K562 (cell line): ENCODE results near the gene MLH3. TPM values are rescaled to one million over a fixed set of nuclear protein-coding genes. Genes with fewer than 3 reads are reported as not detected.

Source experiments
- ATAC-seq: fragments of 200-7000 bp; cut with Tn5 transposase; 3 replicates; pipeline ENCODE4 v1.9.1; 2020; ENCODE audit warnings: moderate library complexity
- BruUV-seq: library from RNA; stranded (reverse); fragments of 400-500 nt; replicated peaks from 2 replicates; lab custom pipeline; 2021; lab: Mats Ljungman, UMichigan
- CTCF ChIA-PET: fragments of 300-600 bp; formaldehyde crosslinking; extraction: SDS; loops from one replicate; lab custom pipeline; 2021; ENCODE audit warnings: low intra/inter-chr PET ratio; lab: Yijun Ruan, JAX
- POLR2A ChIA-PET: fragments of 300-600, 350-650 bp; sonication (Branson Sonifier 250); formaldehyde crosslinking; extraction: SDS; loops from one replicate; lab custom pipeline; 2021; ENCODE audit warnings: antibody characterized with exemption, inconsistent platforms; lab: Yijun Ruan, JAX
- DNase-seq, 4 experiments: peaks; one replicate each; pipeline versions ENCODE4 v3.0.0 to v3.0.0-alpha.2; 2011 to 2018; ENCODE audit warnings: low spot score in 3 of 4, mixed read lengths in 3 of 4; ENCODE audit errors: extremely low read depth in 1 of 4
- FAIRE-seq: peaks from 2 replicates; lab custom pipeline; 2011; peaks lifted over from hg19 to GRCh38; lab: Jason Lieb, UNC
- H2AFZ ChIP-seq: 2 replicates; pipeline ENCODE4 v1.6.0; 2011; ENCODE audit warnings: low read depth, low read length, control low read depth, inconsistent platforms
- H3K27ac ChIP-seq: fragments of 200-600 bp; 3 replicates; pipeline ENCODE4 v1.8.0; 2011; ENCODE audit warnings: low read depth, mild to moderate bottlenecking, control low read depth, inconsistent platforms, low read length, moderate library complexity, mixed read lengths; ENCODE audit errors: extremely low read depth
- H3K27me3 ChIP-seq, 2 experiments: fragments of 300-600 bp in 1 of 2; 2 replicates in 1 of 2; 3 replicates in 1 of 2; pipeline versions ENCODE4 v1.6.0 to v1.8.0; 2011; ENCODE audit warnings: inconsistent platforms in 2 of 2, low read length in 2 of 2, mild to moderate bottlenecking in 1 of 2, mixed read lengths in 1 of 2, moderate library complexity in 1 of 2; ENCODE audit not compliant: control insufficient read depth in 2 of 2, insufficient read depth in 2 of 2
- H3K36me3 ChIP-seq: fragments of 300-600 bp; 3 replicates; pipeline ENCODE4 v1.8.0; 2011; ENCODE audit warnings: mild to moderate bottlenecking, low read length, inconsistent platforms; ENCODE audit not compliant: control insufficient read depth, insufficient read depth
- H3K4me1 ChIP-seq, 2 experiments: fragments of 200-600 bp in 1 of 2; replicated peaks in 1 of 2; 2 replicates in 1 of 2; 3 replicates in 1 of 2; pipeline versions ENCODE4 v1.5.1 to v1.8.0; 2011; ENCODE audit warnings: inconsistent platforms in 2 of 2, low read length in 2 of 2, mild to moderate bottlenecking in 1 of 2, mixed read lengths in 1 of 2, moderate library complexity in 1 of 2; ENCODE audit not compliant: control insufficient read depth in 2 of 2, insufficient read depth in 2 of 2
- H3K4me2 ChIP-seq: 2 replicates; pipeline ENCODE4 v1.6.1; 2011; ENCODE audit warnings: low read length, control low read depth, inconsistent platforms, mixed read lengths; ENCODE audit not compliant: insufficient read depth
- H3K4me3 ChIP-seq: fragments of 200-600 bp; sonication (generic), shearing (Covaris generic); 2 replicates; pipeline ENCODE4 v1.5.1; 2016; ENCODE audit warnings: control low read depth, inconsistent platforms
- H3K79me2 ChIP-seq: fragments of 200-600 bp; 3 replicates; pipeline ENCODE4 v1.8.0; 2011; ENCODE audit warnings: low read length, inconsistent platforms; ENCODE audit not compliant: control insufficient read depth, insufficient read depth
- H3K9ac ChIP-seq, 2 experiments: 2 replicates each; pipeline versions ENCODE4 v1.6.0 to v1.6.1; 2011; ENCODE audit warnings: low read depth in 2 of 2, low read length in 2 of 2, control low read depth in 1 of 2, inconsistent platforms in 1 of 2, mild to moderate bottlenecking in 1 of 2, mixed read lengths in 1 of 2; ENCODE audit not compliant: insufficient read depth in 1 of 2
- H3K9me1 ChIP-seq: one replicate; pipeline ENCODE4 v1.6.0; 2011; ENCODE audit warnings: inconsistent platforms, mild to moderate bottlenecking, low read length, moderate library complexity; ENCODE audit not compliant: control insufficient read depth, insufficient read depth
- H3K9me3 ChIP-seq: replicated peaks from 2 replicates; pipeline ENCODE4 v1.5.1; 2011; ENCODE audit warnings: low read depth, low read length, inconsistent platforms; ENCODE audit not compliant: control insufficient read depth, insufficient read depth
- H4K20me1 ChIP-seq: replicated peaks from 2 replicates; pipeline ENCODE4 v1.6.1; 2011; ENCODE audit warnings: low read length, inconsistent platforms, mixed read lengths; ENCODE audit not compliant: control insufficient read depth, insufficient read depth
- BCL6 ChIP-seq: fragments of 250-450 bp; sonication (Bioruptor Pico); IDR thresholded peaks from 2 replicates; pipeline ENCODE4 v1.4.0; 2020
- BCOR ChIP-seq: fragments of 450-650 bp; IDR thresholded peaks from 2 replicates; pipeline ENCODE4 v1.6.1; 2016
- MLX ChIP-seq, 2 experiments: fragments of 450-650 bp in 1 of 2; sonication (generic) in 1 of 2; formaldehyde crosslinking; conservative IDR thresholded peaks; 2 replicates each; pipeline versions ENCODE4 v1.4.0 to v1.8.1; 2020 to 2022; ENCODE audit warnings: mild to moderate bottlenecking in 1 of 2, missing genetic modification reagents in 1 of 2
- RFX1 ChIP-seq: fragments of 450-650 bp; IDR thresholded peaks from 2 replicates; pipeline ENCODE4 v1.6.1; 2016; ENCODE audit warnings: mild to moderate bottlenecking, moderate library complexity
- TAF7 ChIP-seq: fragments of 450-650 bp; IDR thresholded peaks from 2 replicates; pipeline ENCODE4 v1.6.1; 2016; ENCODE audit warnings: missing genetic modification characterization, missing compliant biosample characterization
- WHSC1 ChIP-seq: IDR thresholded peaks from one replicate; pipeline ENCODE4 v1.6.1; 2012; ENCODE audit warnings: low read length, control low read depth, inconsistent platforms
- WGBS: fragments of 100-300 bp; shearing (Covaris generic); methylation state at CpG from one replicate; pipeline ENCODE4 v1.1.6; 2016; ENCODE audit warnings: low coverage, mixed read lengths; ENCODE audit not compliant: insufficient coverage; ENCODE audit errors: missing lambda C conversion rate; 5-methylcytosine and 5-hydroxymethylcytosine counted together
- in situ Hi-C: fragments of 300-500 bp; cut with MboI; formaldehyde crosslinking; loops from 4 replicates; pipeline ENCODE4 v1.15.0; 2018; ENCODE audit warnings: inconsistent platforms, mixed read lengths
- intact Hi-C: fragments of 100-400 bp; cut with micrococcal nuclease; formaldehyde crosslinking; loops from 2 replicates; pipeline ENCODE4 v1.14.2; 2022
- polyA plus RNA-seq, 8 experiments: library from polyadenylated mRNA; depleted of rRNA in 4 of 8; stranded (reverse) in 5 of 8; unstranded in 3 of 8; fragments of >200 nt; fragmentation: Nextera tagmentation in 2 of 8; fragmentation: Illumina TruSeq in 1 of 8; extraction: Ambion mirVana in 2 of 8; extraction: Trizol in 1 of 8; gene quantifications; 2 replicates each; pipeline versions ENCODE4 v1.2.1 to v1.2.3, GENCODE V29; 2011 to 2014; ENCODE audit warnings: inconsistent platforms in 1 of 8, missing spikeins in 1 of 8
- total RNA-seq, 7 experiments: library from RNA; depleted of rRNA in 6 of 7; stranded (reverse); fragments of >200 nt in 6 of 7; fragmentation: Illumina TruSeq in 2 of 7; extraction: Trizol in 2 of 7; gene quantifications; 2 replicates each; pipeline versions ENCODE4 v1.2.1 to v1.2.3, GENCODE V29; 2011 to 2021; ENCODE audit warnings: low replicate concordance in 1 of 7

MLH3 gene
- total and polyA plus RNA-seq, 9 of the 15 experiments (the other 6 are each of a cell fraction or from before 2014, with no cell fraction given): 5.9 to 15.3 (median 10.7) TPM

- Histone ChIP-seq H3K36me3 (no peaks in the 10 kb centered on the region), H3K27me3 (no peaks in the 10 kb centered on the region), H2AFZ (no peak overlapping the region), H3K27ac (no peak overlapping the region), H3K9me1 (peaks cover 3% of the 10 kb centered on the region), H3K4me2 (0 out of 2 replicates have a peak overlapping the region, but pooled peaks have one; percentile 96), H3K4me1 (peaks cover 28 to 32% of the 10 kb centered on the region in 2 experiments; a peak in 4 of 5 replicates), H3K79me2 (peaks cover 68% of the 10 kb centered on the region), H4K20me1 (no peaks in the 10 kb centered on the region), H3K4me3 (no peak overlapping the region), H3K9me3 (no peaks in the 10 kb centered on the region), H3K9ac (peak overlapping the region in 1 of 2 experiments; percentile 87; a peak in 1 of 4 replicates)
- no peak for ATAC-seq
- no peak for DNase-seq
- no peak for FAIRE-seq
- no TSS peak for BruUV-seq
- ChIA-PET POLR2A (no interaction called here), CTCF (no interaction called here)
- no CpG with 5 or more reads among the region's 3 CpGs for WGBS
- in situ Hi-C loops (no loop called here), intact Hi-C loops (no loop called here)
- TF ChIP-seq RFX1 (no peak), MLX (CRISPR knock-in tag; conservative IDR thresholded peaks at IDR 0.05) (no peak), WHSC1 (no peak), BCOR (0 out of 2 replicates have a peak, but pooled peaks have one; percentile 19), BCL6 (CRISPR knock-in tag) (no peak), TAF7 (tag) (no peak)
These were observed 15.4 kb upstream of the MLH3 start for GRCh38 chr14:75066691-75067090.
